Gastrocnemius medialis (tissue), 4 donors: ENCODE data around the gene KLHL18. TPM values are rescaled to one million over a fixed set of nuclear protein-coding genes. Genes with fewer than 3 reads are reported as not detected.

Experiments
- ATAC-seq, 2 donors: fragments of 150-250 bp; one replicate each; pipeline ENCODE4 v1.9.1; 2016
- DNase-seq, 2 donors: peaks; one replicate each; pipeline ENCODE4 v3.0.0-alpha.2; 2019
- H3K27ac ChIP-seq, 4 donors: fragments of 200-600 bp; sonication (generic); 1 replicate in 1 of 4; 2 replicates in 3 of 4; pipeline ENCODE4 v1.5.1; 2016 to 2018; ENCODE audit warnings: mild to moderate bottlenecking in 2 of 4, moderate library complexity in 1 of 4
- H3K27me3 ChIP-seq, 3 donors: fragments of 200-600 bp; sonication (generic) in 2 of 3; 1 replicate in 1 of 3; 2 replicates in 2 of 3; pipeline versions ENCODE4 v1.5.1 to v1.6.0; 2016 to 2019; ENCODE audit warnings: mild to moderate bottlenecking in 1 of 3, moderate library complexity in 1 of 3
- H3K36me3 ChIP-seq, 2 donors: fragments of 200-600 bp; sonication (generic) in 1 of 2; one replicate each; pipeline ENCODE4 v1.5.1; 2017 to 2018
- H3K4me1 ChIP-seq, 2 donors: fragments of 200-600 bp; sonication (generic) in 1 of 2; one replicate each; pipeline ENCODE4 v1.5.1; 2016 to 2017; ENCODE audit warnings: mild to moderate bottlenecking in 2 of 2
- H3K4me3 ChIP-seq, 4 donors: fragments of 200-600 bp; sonication (generic) in 3 of 4; 1 replicate in 1 of 4; 2 replicates in 3 of 4; pipeline ENCODE4 v1.5.1; 2016 to 2019; ENCODE audit warnings: mild to moderate bottlenecking in 2 of 4
- H3K9me3 ChIP-seq, 3 donors: fragments of 200-600 bp; sonication (generic) in 2 of 3; 1 replicate in 1 of 3; 2 replicates in 2 of 3; pipeline ENCODE4 v1.5.1; 2016 to 2019
- POLR2A ChIP-seq, 2 donors: fragments of 450-650 bp; IDR thresholded peaks; one replicate each; pipeline ENCODE4 v1.6.1; 2017; ENCODE audit warnings: antibody characterized with exemption in 2 of 2, mild to moderate bottlenecking in 2 of 2, moderate library complexity in 2 of 2
- in situ Hi-C, 4 donors: fragments of 200-750 bp; cut with MboI; loops; one replicate each; pipeline versions ENCODE4 v1.15.0 to v1.8.0; 2017; ENCODE audit warnings: low sequenced_read_pairs in 4 of 4
- intact Hi-C: fragments of 100-400 bp; cut with DNase I; formaldehyde crosslinking; loops from one replicate; pipeline ENCODE4 v1.15.1; 2023; ENCODE audit warnings: low total_unique reads
- total RNA-seq, 4 donors: library from RNA; depleted of rRNA; stranded (reverse); fragments of >200 nt; gene quantifications; one replicate each; pipeline versions ENCODE4 v1.1.0 to v1.2.3, GENCODE V29; 2016
- TF ChIP-seq, protein P1 (sequence below), 5 experiments: fragments of 450-650 bp in 3 of 5; fragments of 200-600 bp in 2 of 5; sonication (generic) in 2 of 5; IDR thresholded peaks in 4 of 5; conservative IDR thresholded peaks in 1 of 5; 1 replicate in 4 of 5; 2 replicates in 1 of 5; pipeline ENCODE4 v1.5.1; 2016 to 2019; ENCODE audit warnings: antibody characterized with exemption in 5 of 5, mild to moderate bottlenecking in 3 of 5, moderate library complexity in 3 of 5

KLHL18 gene
- total RNA-seq, 4 donors from 2014 or later: 19.0 to 26.3 (median 22.4) TPM

GRCh38 chr3:47343471-47343971 lies 60.8 kb downstream of the KLHL18 start:
- H3K36me3 ChIP-seq: peaks cover 0 to 53% of the 10 kb centered on the region in 2 donors
- H3K27me3 ChIP-seq: no peaks in the 10 kb centered on the region
- no peaks in the 10 kb centered on the region for H3K9me3 ChIP-seq
- DNase-seq: no peak
- TF ChIP-seq, protein P1, sequence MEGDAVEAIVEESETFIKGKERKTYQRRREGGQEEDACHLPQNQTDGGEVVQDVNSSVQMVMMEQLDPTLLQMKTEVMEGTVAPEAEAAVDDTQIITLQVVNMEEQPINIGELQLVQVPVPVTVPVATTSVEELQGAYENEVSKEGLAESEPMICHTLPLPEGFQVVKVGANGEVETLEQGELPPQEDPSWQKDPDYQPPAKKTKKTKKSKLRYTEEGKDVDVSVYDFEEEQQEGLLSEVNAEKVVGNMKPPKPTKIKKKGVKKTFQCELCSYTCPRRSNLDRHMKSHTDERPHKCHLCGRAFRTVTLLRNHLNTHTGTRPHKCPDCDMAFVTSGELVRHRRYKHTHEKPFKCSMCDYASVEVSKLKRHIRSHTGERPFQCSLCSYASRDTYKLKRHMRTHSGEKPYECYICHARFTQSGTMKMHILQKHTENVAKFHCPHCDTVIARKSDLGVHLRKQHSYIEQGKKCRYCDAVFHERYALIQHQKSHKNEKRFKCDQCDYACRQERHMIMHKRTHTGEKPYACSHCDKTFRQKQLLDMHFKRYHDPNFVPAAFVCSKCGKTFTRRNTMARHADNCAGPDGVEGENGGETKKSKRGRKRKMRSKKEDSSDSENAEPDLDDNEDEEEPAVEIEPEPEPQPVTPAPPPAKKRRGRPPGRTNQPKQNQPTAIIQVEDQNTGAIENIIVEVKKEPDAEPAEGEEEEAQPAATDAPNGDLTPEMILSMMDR (IDR thresholded peaks at IDR 0.05 in 4 of 5, conservative IDR thresholded peaks at IDR 0.05 in 1 of 5): no peak
- TF ChIP-seq POLR2A (IDR thresholded peaks at IDR 0.05): no peak
- in situ Hi-C loops (loop anchor here in 2 of 4 donors (25.0 kb wide), 1 partner anchor 631 kb away; the partner anchor contains the start of genes PRSS50 (in 2 of the 2) and TMIE (in 2 of the 2)), intact Hi-C loops (no loop called here)
- no peak overlapping the region for H3K4me3 ChIP-seq
- H3K27ac ChIP-seq: no peak overlapping the region
- ATAC-seq: no peak
- no peaks in the 10 kb centered on the region for H3K4me1 ChIP-seq

DNA sequence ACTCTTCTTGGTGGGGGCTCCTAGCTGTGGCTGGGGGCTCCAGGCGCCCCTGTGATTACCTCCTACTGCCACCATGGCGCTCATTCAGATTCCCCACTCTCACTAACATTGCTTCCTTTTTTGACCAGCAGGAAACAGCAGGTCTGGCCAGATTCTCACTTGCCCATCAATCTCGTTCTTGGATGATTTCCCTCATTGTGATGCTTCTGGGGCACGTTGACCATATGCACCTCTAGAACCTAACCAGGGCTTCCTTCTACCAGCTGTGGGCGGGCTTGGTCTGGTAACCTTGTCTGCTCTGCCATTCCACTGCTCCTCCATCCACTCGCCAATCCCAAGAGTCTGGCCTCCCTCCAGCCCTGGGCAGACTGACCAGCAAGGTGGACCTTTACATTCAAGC lies 62.2 kb downstream of the KLHL18 start:
- intact Hi-C loops (no loop called here), in situ Hi-C loops (loop anchor here in 2 of 4 donors (25.0 kb wide), 1 partner anchor 633 kb away; the partner anchor contains the start of genes PRSS50 (in 2 of the 2) and TMIE (in 2 of the 2))
- Histone ChIP-seq H3K36me3 (peaks cover 0 to 48% of the 10 kb centered on the region in 2 donors), H3K4me3 (no peak overlapping the region), H3K27ac (no peak overlapping the region), H3K4me1 (no peaks in the 10 kb centered on the region), H3K9me3 (no peaks in the 10 kb centered on the region), H3K27me3 (no peaks in the 10 kb centered on the region)
- TF ChIP-seq POLR2A (IDR thresholded peaks at IDR 0.05): no peak
- TF ChIP-seq, protein P1 (IDR thresholded peaks at IDR 0.05 in 4 of 5, conservative IDR thresholded peaks at IDR 0.05 in 1 of 5): no peak
- ATAC-seq (no peak), DNase-seq (no peak)

GRCh38 chr3:47347217-47347801 lies 64.6 kb downstream of the KLHL18 start:
- TF ChIP-seq, protein P1 (IDR thresholded peaks at IDR 0.05 in 4 of 5, conservative IDR thresholded peaks at IDR 0.05 in 1 of 5): no peak
- TF ChIP-seq POLR2A (IDR thresholded peaks at IDR 0.05): no peak
- DNase-seq (no peak), ATAC-seq (peak in 1 of 2 donors; percentile 27)
- Histone ChIP-seq H3K4me3 (no peak overlapping the region), H3K4me1 (no peaks in the 10 kb centered on the region), H3K27me3 (no peaks in the 10 kb centered on the region), H3K9me3 (no peaks in the 10 kb centered on the region), H3K36me3 (peaks cover 0 to 29% of the 10 kb centered on the region in 2 donors), H3K27ac (no peak overlapping the region)
- intact Hi-C loops (no loop called here), in situ Hi-C loops (loop anchor here in 2 of 4 donors (25.0 kb wide), 1 partner anchor 635 kb away; the partner anchor contains the start of genes PRSS50 (in 2 of the 2) and TMIE (in 2 of the 2))

GRCh38 chr3:47348411-47349154 lies 65.8 kb downstream of the KLHL18 start:
- Histone ChIP-seq H3K27me3 (no peaks in the 10 kb centered on the region), H3K36me3 (peaks cover 0 to 17% of the 10 kb centered on the region in 2 donors), H3K4me1 (no peaks in the 10 kb centered on the region), H3K4me3 (no peak overlapping the region), H3K27ac (no peak overlapping the region), H3K9me3 (no peaks in the 10 kb centered on the region)
- in situ Hi-C loops: loop anchor here in 2 of 4 donors (25.0 kb wide), 1 partner anchor 636 kb away; the partner anchor contains the start of genes PRSS50 (in 2 of the 2) and TMIE (in 2 of the 2)
- TF ChIP-seq, protein P1 (IDR thresholded peaks at IDR 0.05 in 4 of 5, conservative IDR thresholded peaks at IDR 0.05 in 1 of 5): no peak
- no peak for TF ChIP-seq POLR2A (IDR thresholded peaks at IDR 0.05)
- ATAC-seq (no peak), DNase-seq (no peak)
- intact Hi-C loops: no loop called here
